Endothelial cell of umbilical vein (primary cell): ENCODE data around the gene MROH7. TPM values are rescaled to one million over a fixed set of nuclear protein-coding genes. Genes with fewer than 3 reads are reported as not detected.

ENCODE experiments used
- BruUV-seq: library from RNA; stranded (reverse); fragments of 400-500 nt; replicated peaks from 2 replicates; lab custom pipeline; 2021; lab: Mats Ljungman, UMichigan
- CTCF ChIA-PET: fragments of 300-600, 350-600 bp; sonication (Branson Sonifier 250); formaldehyde crosslinking; loops from one replicate; lab custom pipeline; 2021; ENCODE audit warnings: antibody characterized with exemption, inconsistent platforms; lab: Charles Lee
- POLR2A ChIA-PET: fragments of 300-600, 350-600 bp; sonication (Branson Sonifier 250); formaldehyde crosslinking; loops from one replicate; lab custom pipeline; 2021; ENCODE audit warnings: antibody characterized with exemption, inconsistent platforms; lab: Charles Lee
- DNase-seq: peaks from one replicate; pipeline ENCODE4 v3.0.0-alpha.2; 2011; ENCODE audit warnings: low read depth, low spot score
- FAIRE-seq: peaks from 2 replicates; lab custom pipeline; 2011; peaks lifted over from hg19 to GRCh38; lab: Jason Lieb, UNC
- H2AFZ ChIP-seq: 2 replicates; pipeline ENCODE4 v1.6.0; 2012; ENCODE audit warnings: low read depth, low read length, control low read depth, inconsistent platforms
- H3K27ac ChIP-seq: 2 replicates; pipeline ENCODE4 v1.5.1; 2011; ENCODE audit warnings: low read depth, mild to moderate bottlenecking, control low read depth, low read length, moderate library complexity; ENCODE audit not compliant: insufficient read depth
- H3K27me3 ChIP-seq, 2 experiments: 2 replicates each; pipeline versions ENCODE4 v1.6.0 to v1.6.1; 2011; ENCODE audit warnings: low read length in 2 of 2, mixed read lengths in 1 of 2; ENCODE audit not compliant: control insufficient read depth in 2 of 2, insufficient read depth in 2 of 2
- H3K36me3 ChIP-seq, 2 experiments: 2 replicates in 1 of 2; 3 replicates in 1 of 2; pipeline ENCODE4 v1.5.1; 2011; ENCODE audit warnings: low read length in 2 of 2, mild to moderate bottlenecking in 1 of 2, moderate library complexity in 1 of 2; ENCODE audit not compliant: control insufficient read depth in 2 of 2, insufficient read depth in 2 of 2; ENCODE audit errors: extremely low read depth in 1 of 2
- H3K4me1 ChIP-seq: 3 replicates; pipeline ENCODE4 v1.5.1; 2011; ENCODE audit warnings: mild to moderate bottlenecking, low read length; ENCODE audit not compliant: control insufficient read depth, insufficient read depth; ENCODE audit errors: extremely low read depth
- H3K4me2 ChIP-seq: 2 replicates; pipeline ENCODE4 v1.6.1; 2011; ENCODE audit warnings: low read length, control low read depth, mixed read lengths; ENCODE audit not compliant: insufficient read depth
- H3K4me3 ChIP-seq, 3 experiments: fragments of 200-600 bp in 1 of 3; sonication (generic), shearing (Covaris generic) in 1 of 3; replicated peaks in 1 of 3; 2 replicates each; pipeline ENCODE4 v1.5.1; 2011 to 2016; ENCODE audit warnings: control low read depth in 3 of 3, low read length in 3 of 3, mild to moderate bottlenecking in 2 of 3, inconsistent platforms in 1 of 3, low read depth in 1 of 3, moderate library complexity in 1 of 3; ENCODE audit not compliant: insufficient read depth in 1 of 3
- H3K79me2 ChIP-seq: 2 replicates; pipeline ENCODE4 v1.6.0; 2012; ENCODE audit warnings: low read length, inconsistent platforms; ENCODE audit not compliant: control insufficient read depth, insufficient read depth
- H3K9ac ChIP-seq: replicated peaks from 2 replicates; pipeline ENCODE3; 2011; ENCODE audit warnings: low read length, control low read depth; ENCODE audit not compliant: insufficient read depth; ENCODE audit errors: extremely low read depth
- H3K9me1 ChIP-seq: replicated peaks from 3 replicates; pipeline ENCODE4 v1.6.0; 2011; ENCODE audit warnings: mild to moderate bottlenecking, low read length; ENCODE audit not compliant: control insufficient read depth, insufficient read depth; ENCODE audit errors: extremely low read depth
- H3K9me3 ChIP-seq: replicated peaks from 2 replicates; pipeline ENCODE4 v1.5.1; 2012; ENCODE audit warnings: low read length, inconsistent platforms; ENCODE audit not compliant: control insufficient read depth, insufficient read depth
- H4K20me1 ChIP-seq: replicated peaks from 2 replicates; pipeline ENCODE3; 2011; ENCODE audit warnings: mild to moderate bottlenecking, low read length; ENCODE audit not compliant: control insufficient read depth, insufficient read depth; ENCODE audit errors: extremely low read depth
- EZH2 ChIP-seq: IDR thresholded peaks from 2 replicates; pipeline ENCODE4 v1.6.1; 2012; ENCODE audit warnings: borderline replicate concordance, low read depth, mild to moderate bottlenecking, moderate library complexity, low read length, inconsistent platforms; ENCODE audit not compliant: severe bottlenecking
- FOS ChIP-seq: IDR thresholded peaks from 2 replicates; pipeline ENCODE4 v1.6.1; 2011; ENCODE audit warnings: mild to moderate bottlenecking, low read length, moderate library complexity, borderline replicate concordance; ENCODE audit not compliant: insufficient read depth
- GATA2 ChIP-seq: IDR thresholded peaks from 2 replicates; pipeline ENCODE4 v1.7.0; 2011; ENCODE audit warnings: low read depth, mild to moderate bottlenecking, moderate library complexity, mixed read lengths, low read length; ENCODE audit not compliant: insufficient read length, insufficient read depth
- JUN ChIP-seq: IDR thresholded peaks from 2 replicates; pipeline ENCODE4 v1.6.1; 2011; ENCODE audit warnings: borderline replicate concordance, low read depth; ENCODE audit not compliant: insufficient read length, insufficient read depth
- MYC ChIP-seq: IDR thresholded peaks from one replicate; pipeline ENCODE4 v1.6.1; 2011; ENCODE audit warnings: mild to moderate bottlenecking, low read depth, low read length
- POLR2A ChIP-seq: IDR thresholded peaks from 2 replicates; pipeline ENCODE4 v1.6.1; 2012; ENCODE audit warnings: low read depth, mild to moderate bottlenecking, control low read depth, low read length
- POLR2AphosphoS5 ChIP-seq: IDR thresholded peaks from 2 replicates; pipeline ENCODE4 v1.6.1; 2012; ENCODE audit warnings: low read depth, mild to moderate bottlenecking, control low read depth, low read length, moderate library complexity; ENCODE audit not compliant: insufficient read depth
- dilution Hi-C: fragments of 300-500 bp; cut with MboI; formaldehyde crosslinking; loops from one replicate; pipeline ENCODE4 v1.15.0; 2019; ENCODE audit warnings: low sequenced_read_pairs; ENCODE audit not compliant: extremely low pct_ligation_motif_present
- intact Hi-C: fragments of 100-400 bp; cut with micrococcal nuclease; formaldehyde crosslinking; loops from one replicate; pipeline ENCODE4 v1.10.0; 2022
- polyA plus RNA-seq, 4 experiments: library from polyadenylated mRNA; depleted of rRNA in 3 of 4; stranded (reverse) in 3 of 4; unstranded in 1 of 4; fragments of >200 nt; gene quantifications; 2 replicates each; pipeline versions ENCODE4 v1.2.1 to v1.2.3, GENCODE V29; 2011 to 2012; ENCODE audit warnings: missing spikeins in 1 of 4
- total RNA-seq: library from RNA; stranded (reverse); gene quantifications from 2 replicates; pipeline ENCODE4 v1.2.3, GENCODE V29; 2021
- TF ChIP-seq, protein P1 (sequence below): IDR thresholded peaks from 2 replicates; pipeline ENCODE4 v1.6.1; 2011; ENCODE audit not compliant: insufficient read depth, insufficient read length
- TF ChIP-seq, protein P2 (sequence below), 2 donors: IDR thresholded peaks; 1 replicate in 1 of 2; 2 replicates in 1 of 2; pipeline ENCODE4 v1.5.1; 2011; ENCODE audit warnings: low read length in 2 of 2, mild to moderate bottlenecking in 2 of 2, moderate library complexity in 2 of 2, control low read depth in 1 of 2, inconsistent platforms in 1 of 2, low read depth in 1 of 2; ENCODE audit not compliant: insufficient read depth in 1 of 2; ENCODE audit errors: extremely low read depth in 1 of 2

MROH7 gene
- total and polyA plus RNA-seq, 2 donors (not counting 3 experiments of a cell fraction or from before 2014, with no cell fraction given): 0.06 to 0.24 TPM

DNA sequence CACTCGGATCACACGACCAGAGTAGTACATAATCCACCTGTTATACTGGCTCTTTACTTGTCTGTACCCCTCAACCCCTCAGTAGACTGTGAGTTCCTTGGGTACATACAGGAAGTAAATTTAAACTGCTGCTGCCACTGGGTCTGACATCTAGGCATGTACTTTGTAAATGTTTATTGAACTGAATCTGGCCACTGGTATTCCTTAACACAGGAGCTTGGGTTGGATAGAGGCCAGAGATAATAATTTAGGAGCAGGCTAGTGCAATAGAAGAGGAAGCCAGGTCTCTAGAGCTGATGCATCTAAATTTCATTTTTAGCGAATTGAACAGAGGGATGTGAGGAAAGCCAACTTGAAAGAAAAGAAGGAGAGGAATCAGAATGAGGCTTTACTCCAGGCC lies 86.4 kb downstream of the MROH7 start:
- Histone ChIP-seq H3K4me1 (no peaks in the 10 kb centered on the region), H3K9ac (no peak overlapping the region), H3K9me3 (no peaks in the 10 kb centered on the region), H4K20me1 (no peaks in the 10 kb centered on the region), H2AFZ (no peak overlapping the region), H3K4me3 (no peak overlapping the region), H3K9me1 (no peaks in the 10 kb centered on the region), H3K27me3 (no peaks in the 10 kb centered on the region), H3K27ac (no peak overlapping the region), H3K4me2 (no peak overlapping the region), H3K36me3 (peaks cover 9 to 17% of the 10 kb centered on the region in 2 experiments), H3K79me2 (no peaks in the 10 kb centered on the region)
- BruUV-seq: no TSS peak
- FAIRE-seq: no peak
- ChIA-PET POLR2A (no interaction called here), CTCF (no interaction called here)
- intact Hi-C loops: no loop called here
- TF ChIP-seq FOS: no peak
- no peak for TF ChIP-seq JUN
- TF ChIP-seq, protein P1, sequence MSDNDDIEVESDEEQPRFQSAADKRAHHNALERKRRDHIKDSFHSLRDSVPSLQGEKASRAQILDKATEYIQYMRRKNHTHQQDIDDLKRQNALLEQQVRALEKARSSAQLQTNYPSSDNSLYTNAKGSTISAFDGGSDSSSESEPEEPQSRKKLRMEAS: no peak
- no peak for TF ChIP-seq EZH2
- no peak for TF ChIP-seq GATA2
- no peak for TF ChIP-seq POLR2AphosphoS5
- no peak for TF ChIP-seq MYC
- no peak for TF ChIP-seq POLR2A
- TF ChIP-seq, protein P2, sequence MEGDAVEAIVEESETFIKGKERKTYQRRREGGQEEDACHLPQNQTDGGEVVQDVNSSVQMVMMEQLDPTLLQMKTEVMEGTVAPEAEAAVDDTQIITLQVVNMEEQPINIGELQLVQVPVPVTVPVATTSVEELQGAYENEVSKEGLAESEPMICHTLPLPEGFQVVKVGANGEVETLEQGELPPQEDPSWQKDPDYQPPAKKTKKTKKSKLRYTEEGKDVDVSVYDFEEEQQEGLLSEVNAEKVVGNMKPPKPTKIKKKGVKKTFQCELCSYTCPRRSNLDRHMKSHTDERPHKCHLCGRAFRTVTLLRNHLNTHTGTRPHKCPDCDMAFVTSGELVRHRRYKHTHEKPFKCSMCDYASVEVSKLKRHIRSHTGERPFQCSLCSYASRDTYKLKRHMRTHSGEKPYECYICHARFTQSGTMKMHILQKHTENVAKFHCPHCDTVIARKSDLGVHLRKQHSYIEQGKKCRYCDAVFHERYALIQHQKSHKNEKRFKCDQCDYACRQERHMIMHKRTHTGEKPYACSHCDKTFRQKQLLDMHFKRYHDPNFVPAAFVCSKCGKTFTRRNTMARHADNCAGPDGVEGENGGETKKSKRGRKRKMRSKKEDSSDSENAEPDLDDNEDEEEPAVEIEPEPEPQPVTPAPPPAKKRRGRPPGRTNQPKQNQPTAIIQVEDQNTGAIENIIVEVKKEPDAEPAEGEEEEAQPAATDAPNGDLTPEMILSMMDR (IDR thresholded peaks at IDR 0.05; ENCODE audit: extremely low read depth in 1 of 2, insufficient read depth in 1 of 2, low read depth in 1 of 2, low read length in 2 of 2): no peak
- no peak for DNase-seq
- dilution Hi-C loops: no loop called here
